Measurements from ENCODE around the gene LBX2. TPM values are rescaled to one million over a fixed set of nuclear protein-coding genes. Genes with fewer than 3 reads are reported as not detected.

The LBX2 gene
- total and polyA plus RNA-seq, 9 of the 15 experiments (the other 6 are each of a cell fraction or from before 2014, with no cell fraction given): 0.39 to 6.2 (median 1.8) TPM; not detected in 1

DNA sequence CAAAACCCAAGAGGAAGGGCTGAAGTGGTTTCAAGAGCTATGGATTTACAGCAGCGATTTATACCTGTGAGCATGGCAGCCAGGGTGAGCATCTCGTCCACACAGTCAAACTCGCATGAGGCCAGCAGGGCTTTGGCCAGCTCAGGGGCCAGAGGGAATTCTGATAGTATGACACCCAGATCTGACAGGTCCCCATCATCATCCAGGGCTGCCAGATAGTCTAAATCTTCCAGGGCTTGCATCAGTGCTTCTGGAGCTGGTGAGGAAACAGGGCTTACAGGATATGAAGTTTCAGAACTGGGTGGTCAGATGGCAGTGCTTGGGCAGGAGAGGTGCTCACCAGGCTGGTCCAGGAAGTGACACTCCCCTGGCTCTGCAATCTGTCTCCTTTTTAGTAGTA is 23.1 kb upstream of the LBX2 start (continued):
- TF ChIP-seq ZNF217 (CRISPR knock-in tag; IDR thresholded peaks at IDR 0.05) (no peak), SPI1 (IDR thresholded peaks at IDR 0.05; ENCODE audit: borderline replicate concordance, low read depth, low read length) (no peak), IRF9 (tag; IDR thresholded peaks at IDR 0.05) (no peak)
- TF ChIP-seq, protein P1, sequence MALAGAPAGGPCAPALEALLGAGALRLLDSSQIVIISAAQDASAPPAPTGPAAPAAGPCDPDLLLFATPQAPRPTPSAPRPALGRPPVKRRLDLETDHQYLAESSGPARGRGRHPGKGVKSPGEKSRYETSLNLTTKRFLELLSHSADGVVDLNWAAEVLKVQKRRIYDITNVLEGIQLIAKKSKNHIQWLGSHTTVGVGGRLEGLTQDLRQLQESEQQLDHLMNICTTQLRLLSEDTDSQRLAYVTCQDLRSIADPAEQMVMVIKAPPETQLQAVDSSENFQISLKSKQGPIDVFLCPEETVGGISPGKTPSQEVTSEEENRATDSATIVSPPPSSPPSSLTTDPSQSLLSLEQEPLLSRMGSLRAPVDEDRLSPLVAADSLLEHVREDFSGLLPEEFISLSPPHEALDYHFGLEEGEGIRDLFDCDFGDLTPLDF (CRISPR knock-in tag; IDR thresholded peaks at IDR 0.05): no peak

- H3K9ac ChIP-seq (ENCODE audit: insufficient read depth in 1 of 2, low read depth in 2 of 2, low read length in 2 of 2): no peak overlapping the region
- CTCF ChIA-PET (ENCODE audit: low intra/inter-chr PET ratio): no interaction called here
- intact Hi-C loops (cut with micrococcal nuclease): no loop called here
- H3K4me2 ChIP-seq (ENCODE audit: insufficient read depth, low read length): no peak overlapping the region
- no peaks in the 10 kb centered on the region for H3K9me3 ChIP-seq (replicated peaks; ENCODE audit: control insufficient read depth, insufficient read depth, low read depth, low read length)
- in situ Hi-C loops (cut with MboI): no loop called here
- POLR2A ChIA-PET: interaction anchor here (1.5 kb wide), 1 partner anchor 11 kb away, joined by 5 read pairs; no protein-coding TSS in a partner anchor
- H3K36me3 ChIP-seq (ENCODE audit: control insufficient read depth, insufficient read depth, low read length): no peaks in the 10 kb centered on the region
- FAIRE-seq: no peak
- DNase-seq (ENCODE audit: extremely low read depth in 1 of 4, low spot score in 3 of 4): no peak
- H4K20me1 ChIP-seq (replicated peaks; ENCODE audit: control insufficient read depth, insufficient read depth, low read length): no peaks in the 10 kb centered on the region
- H3K27ac ChIP-seq (ENCODE audit: extremely low read depth, low read depth, low read length): no peak overlapping the region
- no peak overlapping the region for H3K4me3 ChIP-seq
- 78% methylated on average over 10 of the region's 13 CpGs for WGBS (ENCODE audit: insufficient coverage, low coverage, missing lambda C conversion rate)
- no peak for ATAC-seq
- no peaks in the 10 kb centered on the region for H3K79me2 ChIP-seq (ENCODE audit: control insufficient read depth, insufficient read depth, low read length)
- peaks cover 0 to 19% of the 10 kb centered on the region in 2 experiments; a peak in 3 of 5 replicates for H3K4me1 ChIP-seq (replicated peaks in 1 of 2; ENCODE audit: control insufficient read depth in 2 of 2, insufficient read depth in 2 of 2, low read length in 2 of 2)
- no peaks in the 10 kb centered on the region for H3K27me3 ChIP-seq (ENCODE audit: control insufficient read depth in 2 of 2, insufficient read depth in 2 of 2, low read length in 2 of 2)
- no peaks in the 10 kb centered on the region for H3K9me1 ChIP-seq (ENCODE audit: control insufficient read depth, insufficient read depth, low read length)
- no peak overlapping the region for H2AFZ ChIP-seq (ENCODE audit: low read depth, low read length)
- BruUV-seq (replicated peaks): no TSS peak
- TF ChIP-seq HEY1 (CRISPR knock-in tag; IDR thresholded peaks at IDR 0.05; ENCODE audit: borderline replicate concordance): no peak
- TF ChIP-seq CTCF (IDR thresholded peaks at IDR 0.05 in 2 of 3, conservative IDR thresholded peaks at IDR 0.05 in 1 of 3; ENCODE audit: insufficient read depth in 2 of 3, low read depth in 1 of 3, low read length in 3 of 3): no peak
- TF ChIP-seq MXI1 (IDR thresholded peaks at IDR 0.05; ENCODE audit: low read depth, low read length): no peak
- TF ChIP-seq PRPF4 (IDR thresholded peaks at IDR 0.05; ENCODE audit: insufficient read depth, low read depth, low read length, poor library complexity, severe bottlenecking): no peak
- no peak for TF ChIP-seq COPS2 (conservative IDR thresholded peaks at IDR 0.05)
- TF ChIP-seq SNAPC5 (CRISPR knock-in tag; IDR thresholded peaks at IDR 0.05): no peak
- no peak for TF ChIP-seq BCOR (IDR thresholded peaks at IDR 0.05)
- TF ChIP-seq NR2C1 (IDR thresholded peaks at IDR 0.05): no peak
- TF ChIP-seq NR2C1 (tag; IDR thresholded peaks at IDR 0.05): no peak
- TF ChIP-seq, protein P2, sequence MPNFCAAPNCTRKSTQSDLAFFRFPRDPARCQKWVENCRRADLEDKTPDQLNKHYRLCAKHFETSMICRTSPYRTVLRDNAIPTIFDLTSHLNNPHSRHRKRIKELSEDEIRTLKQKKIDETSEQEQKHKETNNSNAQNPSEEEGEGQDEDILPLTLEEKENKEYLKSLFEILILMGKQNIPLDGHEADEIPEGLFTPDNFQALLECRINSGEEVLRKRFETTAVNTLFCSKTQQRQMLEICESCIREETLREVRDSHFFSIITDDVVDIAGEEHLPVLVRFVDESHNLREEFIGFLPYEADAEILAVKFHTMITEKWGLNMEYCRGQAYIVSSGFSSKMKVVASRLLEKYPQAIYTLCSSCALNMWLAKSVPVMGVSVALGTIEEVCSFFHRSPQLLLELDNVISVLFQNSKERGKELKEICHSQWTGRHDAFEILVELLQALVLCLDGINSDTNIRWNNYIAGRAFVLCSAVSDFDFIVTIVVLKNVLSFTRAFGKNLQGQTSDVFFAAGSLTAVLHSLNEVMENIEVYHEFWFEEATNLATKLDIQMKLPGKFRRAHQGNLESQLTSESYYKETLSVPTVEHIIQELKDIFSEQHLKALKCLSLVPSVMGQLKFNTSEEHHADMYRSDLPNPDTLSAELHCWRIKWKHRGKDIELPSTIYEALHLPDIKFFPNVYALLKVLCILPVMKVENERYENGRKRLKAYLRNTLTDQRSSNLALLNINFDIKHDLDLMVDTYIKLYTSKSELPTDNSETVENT (CRISPR knock-in tag; IDR thresholded peaks at IDR 0.05): no peak
- no peak for TF ChIP-seq DMBX1 (CRISPR knock-in tag; IDR thresholded peaks at IDR 0.05; ENCODE audit: borderline replicate concordance)
- no peak for TF ChIP-seq RBM39 (optimal IDR thresholded peaks at IDR 0.05; ENCODE audit: low read depth, low read length)
These were observed 17.2 kb upstream of the LBX2 start for GRCh38 chr2:74516650-74517049.

Measured in K562 (cell line).